HG03575 (cell line): Measurements from ENCODE around the gene SYNGR3.

ENCODE experiments used
- ATAC-seq: cut with Tn5 transposase; IDR thresholded peaks from one replicate; pipeline ENCODE4 v1.9.1; 2021; ENCODE audit not compliant: unreplicated experiment, insufficient number of reproducible peaks, low FRiP score; ENCODE audit errors: extremely low read depth

The SYNGR3 gene

GRCh38 chr16:1987198-1987597, 2.6 kb upstream of the SYNGR3 start:
- no peak for ATAC-seq

DNA sequence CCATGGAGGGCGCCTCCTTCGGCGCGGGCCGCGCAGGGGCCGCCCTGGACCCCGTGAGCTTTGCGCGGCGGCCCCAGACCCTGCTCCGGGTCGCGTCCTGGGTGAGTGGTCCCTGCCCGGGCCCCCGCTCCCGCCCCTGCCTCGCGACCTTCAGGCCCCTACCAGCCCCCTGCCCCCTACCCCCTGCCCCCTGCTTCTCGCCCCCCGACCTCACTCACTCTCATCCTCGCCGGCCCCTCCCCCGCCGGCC, 256 bp downstream of the SYNGR3 start:
- ATAC-seq = no peak

DNA sequence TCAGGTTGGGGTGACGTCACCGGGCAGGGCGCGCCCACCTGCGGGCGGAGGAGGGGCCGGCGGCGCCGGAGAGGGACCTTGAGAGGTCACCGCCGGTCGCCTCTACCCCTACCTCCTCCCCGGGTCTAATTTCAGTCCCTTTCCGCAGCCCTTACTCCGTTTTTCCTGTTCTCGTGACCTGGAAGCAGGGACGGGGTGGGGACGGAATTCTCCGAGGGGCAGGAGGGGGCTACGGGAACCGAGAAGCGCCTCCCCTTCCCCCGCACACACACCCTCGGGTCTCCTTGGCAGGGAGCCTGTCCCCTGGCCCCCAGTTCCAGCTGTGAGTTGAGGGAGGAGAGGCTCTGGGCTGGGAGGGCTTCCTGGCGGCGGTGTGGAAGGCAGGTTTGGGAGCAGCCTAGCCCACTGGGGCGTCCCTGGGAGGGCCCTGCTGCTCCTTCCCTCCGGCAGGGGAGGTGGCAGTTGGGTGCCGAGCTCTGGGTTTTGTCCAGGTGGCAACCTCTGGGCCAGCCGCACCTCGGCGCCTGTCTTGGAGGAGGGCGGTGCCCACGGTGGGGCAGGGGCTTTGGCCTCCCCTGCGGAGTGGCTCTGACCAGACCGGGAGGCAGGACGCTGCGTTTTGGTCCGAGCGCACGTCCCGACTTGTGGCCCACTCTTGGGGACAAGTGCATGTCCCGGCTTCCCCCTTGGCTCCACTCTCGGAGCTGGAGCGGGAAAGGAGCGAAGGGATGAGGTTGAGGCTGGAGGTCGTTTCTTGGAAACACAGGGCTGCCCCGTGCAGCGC, 773 bp downstream of the SYNGR3 start:
- no peak for ATAC-seq

DNA sequence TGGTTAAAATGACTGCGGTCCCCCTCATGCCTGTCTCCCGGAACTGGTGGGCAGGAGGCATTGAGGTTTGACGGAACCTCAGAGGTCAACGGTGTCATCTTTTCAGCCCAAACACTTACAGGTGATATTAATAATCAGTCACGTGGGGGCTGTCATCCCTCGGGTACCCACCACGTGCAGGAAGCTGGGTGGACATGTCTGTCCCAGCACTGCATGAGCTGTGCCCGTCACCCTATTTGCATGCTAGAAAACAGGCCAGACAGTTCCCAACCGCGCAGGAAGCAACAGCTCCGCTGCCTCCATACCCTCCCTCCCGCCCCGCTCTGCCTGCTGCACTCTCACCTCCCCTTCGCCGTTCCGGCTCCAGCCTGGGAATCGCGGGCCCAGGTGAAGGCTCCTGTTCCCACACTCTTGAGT, 1.4 kb downstream of the SYNGR3 start:
- ATAC-seq = no peak

GRCh38 chr16:1991588-1991947, 1.8 kb downstream of the SYNGR3 start:
- no peak for ATAC-seq

DNA sequence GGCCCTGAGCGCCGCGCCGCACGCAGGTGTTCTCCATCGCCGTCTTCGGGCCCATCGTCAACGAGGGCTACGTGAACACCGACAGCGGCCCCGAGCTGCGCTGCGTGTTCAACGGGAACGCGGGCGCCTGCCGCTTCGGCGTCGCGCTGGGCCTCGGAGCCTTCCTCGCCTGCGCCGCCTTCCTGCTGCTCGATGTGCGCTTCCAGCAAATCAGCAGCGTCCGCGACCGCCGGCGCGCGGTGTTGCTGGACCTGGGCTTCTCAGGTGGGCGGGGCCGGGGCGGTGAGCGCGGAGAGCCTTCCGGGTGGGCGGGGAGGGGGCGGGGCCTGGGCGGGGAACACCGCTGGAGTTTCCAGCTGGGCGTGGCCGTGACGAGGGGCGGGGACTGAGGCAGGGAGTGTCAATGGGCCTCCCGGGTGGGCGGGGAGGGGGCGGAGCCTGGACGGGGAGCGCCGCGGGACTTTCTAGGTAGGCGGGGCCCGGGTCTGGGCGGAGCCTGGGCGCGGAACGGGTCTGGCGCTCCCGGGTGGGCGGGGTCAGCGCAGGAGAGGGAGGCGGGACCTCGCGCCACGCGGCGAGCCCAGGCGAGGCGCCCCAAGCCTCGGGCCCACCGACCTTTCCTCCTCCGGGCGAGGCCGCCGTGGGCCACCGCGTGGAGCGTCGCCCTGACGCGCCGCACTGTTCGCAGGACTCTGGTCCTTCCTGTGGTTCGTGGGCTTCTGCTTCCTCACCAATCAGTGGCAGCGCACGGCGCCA, 2.4 kb downstream of the SYNGR3 start:
- no peak for ATAC-seq

GRCh38 chr16:1992704-1993317, 3.0 kb downstream of the SYNGR3 start:
- ATAC-seq = no peak

- no peak for ATAC-seq
Observed at GRCh38 chr16:1993731-1994131, 4.0 kb downstream of the SYNGR3 start.

DNA sequence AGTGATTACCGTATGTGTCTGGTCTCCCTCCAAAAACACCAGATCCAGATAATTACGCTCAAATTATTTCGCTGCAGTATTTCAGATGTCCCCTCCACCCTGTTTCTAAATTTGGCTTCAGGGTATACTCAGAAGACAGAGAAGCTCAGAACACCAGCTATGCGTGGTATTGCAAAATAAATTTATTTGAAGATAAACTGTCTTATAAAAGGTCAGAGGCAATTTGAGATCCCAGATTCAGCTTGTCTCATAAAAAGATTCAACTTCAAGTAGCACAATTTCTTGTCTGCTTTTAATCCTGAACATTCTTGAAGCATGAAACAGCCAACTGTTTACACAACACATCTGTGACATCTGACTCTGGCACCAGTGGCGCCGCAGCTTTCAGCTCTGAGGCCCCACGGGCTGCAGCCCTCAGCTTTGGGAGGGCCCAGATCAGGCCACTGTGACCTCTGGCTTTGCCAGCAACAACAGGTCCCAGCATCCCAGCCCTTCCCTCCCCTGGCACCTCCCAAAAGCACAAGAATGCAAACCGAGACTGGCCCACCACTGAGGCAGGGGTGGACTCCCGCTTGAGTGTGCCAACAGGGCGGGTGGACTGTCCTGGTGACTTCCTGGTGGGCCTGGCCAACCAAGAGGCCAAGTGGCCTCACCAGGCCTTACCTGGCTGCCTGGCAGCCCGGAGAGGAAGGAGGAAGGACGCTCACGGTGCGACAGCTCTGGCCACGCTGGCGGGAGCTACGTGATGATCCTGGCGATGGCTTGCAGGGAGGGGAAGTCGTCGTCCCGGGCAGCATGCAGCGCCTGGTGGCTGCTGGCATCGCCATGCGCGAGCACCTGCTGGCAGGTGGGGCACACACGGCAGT, 8.0 kb downstream of the SYNGR3 start:
- no peak for ATAC-seq

DNA sequence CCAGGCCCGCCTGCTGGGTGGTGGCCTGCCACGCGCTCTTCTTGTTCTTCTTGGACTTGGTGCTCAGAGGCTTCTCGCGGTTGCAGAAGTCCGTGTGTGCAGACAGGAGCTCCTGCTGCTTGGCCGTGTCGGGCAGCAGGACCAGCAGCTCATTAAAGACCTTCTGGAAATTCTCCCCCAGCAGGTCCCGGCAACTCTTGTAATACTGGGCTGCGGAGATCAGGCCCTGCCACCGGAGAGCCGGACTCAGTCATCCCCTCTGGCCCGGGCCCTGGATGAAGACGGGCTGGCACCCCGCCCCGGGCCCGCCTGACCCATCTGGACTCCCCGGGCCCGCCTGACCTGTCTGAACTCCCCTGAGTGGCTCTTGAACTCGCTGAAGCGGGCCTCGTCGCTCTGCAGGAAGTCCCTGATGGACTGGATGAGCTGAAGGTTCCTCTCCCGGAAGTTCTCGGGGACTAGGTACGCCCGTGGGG, 8.6 kb downstream of the SYNGR3 start:
- ATAC-seq = no peak

DNA sequence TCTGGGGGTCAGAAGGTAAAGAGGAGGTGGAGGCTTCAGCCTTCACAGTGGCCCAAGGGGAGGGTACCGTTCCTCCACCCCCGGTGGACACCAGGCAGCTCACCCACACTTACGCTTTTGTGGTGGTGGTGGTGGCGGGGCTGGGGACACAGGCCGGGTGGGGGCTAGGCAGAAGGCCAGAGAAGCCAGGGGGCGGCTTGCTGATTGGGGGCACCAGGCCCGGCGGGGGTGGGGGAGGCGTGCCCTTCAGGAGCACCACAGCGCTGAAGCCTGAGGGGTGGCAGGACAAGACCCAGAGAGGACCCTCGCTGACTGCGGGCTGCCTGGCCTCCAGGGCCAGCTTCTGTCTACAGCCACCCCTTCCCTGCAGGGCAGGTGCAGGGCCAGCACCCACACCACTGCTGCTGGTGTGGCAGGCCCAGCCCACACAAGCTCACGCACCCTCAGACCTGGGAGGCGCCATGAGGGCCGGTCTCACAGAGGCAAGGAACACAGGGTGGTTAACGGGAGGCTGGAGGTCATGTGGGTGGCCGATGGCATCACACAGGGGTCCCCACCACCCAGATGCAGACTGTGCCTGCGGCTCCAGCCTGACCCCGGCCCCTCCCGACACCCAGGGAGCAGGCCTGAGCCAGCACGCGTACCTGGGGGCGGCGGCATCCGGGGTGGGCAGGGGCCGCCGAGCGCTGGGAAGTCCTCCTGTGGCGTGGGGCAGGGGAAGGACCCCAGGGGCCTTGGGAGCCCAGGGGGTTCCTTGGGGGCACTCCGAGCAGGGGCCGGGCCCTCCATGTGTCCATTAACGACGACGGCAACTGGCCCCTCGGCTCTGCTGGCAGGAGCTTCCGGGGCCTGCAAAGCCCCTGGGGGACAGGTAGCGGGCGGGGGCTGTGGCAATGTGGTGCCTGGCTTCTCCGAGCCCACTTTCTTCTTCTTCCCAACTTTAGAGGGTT, 9.4 kb downstream of the SYNGR3 start:
- no peak for ATAC-seq

- ATAC-seq = no peak
Observed at GRCh38 chr16:1999866-2000514, 10.2 kb downstream of the SYNGR3 start.

GRCh38 chr16:2001035-2001434, 11.3 kb downstream of the SYNGR3 start:
- no peak for ATAC-seq

DNA sequence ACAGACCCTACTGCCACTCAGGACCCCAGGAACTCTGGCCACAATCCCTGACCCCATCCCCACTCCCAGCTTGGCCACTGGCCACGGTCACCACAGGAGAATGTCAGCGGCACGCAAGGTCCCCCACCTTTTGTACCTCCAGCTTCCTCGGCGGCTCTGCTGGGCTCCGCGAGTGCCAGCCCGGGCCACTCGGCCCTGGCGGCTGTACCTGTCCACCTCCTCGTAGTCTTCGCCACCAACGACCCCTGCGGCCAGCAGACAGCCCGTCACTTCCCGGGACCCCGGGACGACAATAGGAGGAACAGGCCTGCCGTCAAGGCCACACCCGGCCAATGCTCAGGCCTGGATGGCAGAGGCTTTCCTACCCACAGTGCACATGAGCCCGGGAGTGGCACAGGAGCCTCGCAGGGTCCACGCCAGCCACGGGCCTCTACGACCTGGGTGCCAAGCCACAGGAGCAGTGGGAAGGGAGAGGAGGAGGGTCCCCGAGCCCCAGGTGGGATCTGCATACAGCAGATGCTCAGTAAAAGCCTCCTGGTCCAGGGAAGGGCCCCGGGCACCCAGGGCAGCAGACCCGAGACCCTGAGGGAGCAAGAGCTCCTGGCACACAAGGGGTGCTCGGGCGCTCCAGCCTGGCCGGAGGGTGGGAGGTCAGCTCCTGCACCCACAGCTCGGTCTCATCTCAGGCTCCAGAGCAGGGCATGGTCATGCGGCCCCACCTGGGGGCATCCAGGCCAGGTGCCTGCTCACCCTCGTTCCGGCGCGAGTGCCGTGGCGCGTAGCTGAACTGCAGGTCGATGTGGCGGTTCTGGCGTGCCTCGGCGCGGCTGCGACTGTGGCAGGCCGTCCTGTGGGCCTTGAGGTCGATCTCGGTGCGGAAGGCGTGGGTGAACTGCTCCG, 11.9 kb downstream of the SYNGR3 start:
- ATAC-seq = no peak

DNA sequence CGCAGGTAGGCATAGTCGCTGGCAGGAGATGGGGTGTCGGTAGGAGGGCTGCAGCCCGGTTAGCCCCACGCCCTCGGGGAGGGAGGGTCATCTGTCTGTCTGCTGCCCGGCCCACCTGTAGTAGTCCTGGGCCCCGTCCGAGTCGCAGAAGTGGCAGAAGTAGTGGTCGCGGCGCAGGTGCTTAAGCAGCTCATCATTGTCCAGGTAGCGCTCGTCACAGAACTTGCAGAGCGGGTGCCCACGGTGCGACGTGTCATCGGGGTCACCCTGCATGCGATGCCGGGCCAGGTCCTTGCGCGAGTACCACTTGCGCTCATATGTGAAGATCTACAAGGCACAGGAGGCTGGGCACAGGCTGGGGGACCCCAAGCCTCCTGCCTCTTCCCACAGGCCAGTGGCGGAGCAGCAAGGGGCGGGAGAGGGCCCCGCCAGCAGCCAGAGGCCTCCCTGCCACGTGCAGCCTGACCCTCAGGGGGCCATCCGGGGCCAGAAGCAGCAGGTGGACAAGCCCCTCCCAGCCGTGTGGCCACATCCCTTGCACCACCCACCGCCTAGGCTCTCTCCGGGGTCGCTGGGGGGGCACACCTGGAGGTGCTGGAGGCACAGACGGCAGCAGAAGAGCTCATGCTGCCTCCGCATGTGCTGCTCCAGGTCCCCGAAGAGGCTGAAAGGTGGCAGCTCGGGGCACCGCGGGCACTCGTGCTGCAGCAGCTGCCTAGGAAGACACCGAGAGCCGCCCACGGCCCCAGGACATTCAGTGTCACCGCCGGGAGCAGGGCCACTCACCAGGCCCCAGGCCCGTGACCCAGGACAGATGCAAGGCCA, 12.8 kb downstream of the SYNGR3 start:
- no peak for ATAC-seq

- ATAC-seq = no peak
Observed at GRCh38 chr16:2003231-2003826, 13.6 kb downstream of the SYNGR3 start.
